Vagina (tissue), 2 donors: ENCODE measurements around the gene B4GALNT1.

Experiments
- POLR2A ChIP-seq, 2 donors: fragments of 450-650 bp; IDR thresholded peaks; one replicate each; pipeline ENCODE4 v1.6.1; 2017; ENCODE audit warnings: antibody characterized with exemption in 2 of 2, mild to moderate bottlenecking in 2 of 2, moderate library complexity in 2 of 2
- POLR2AphosphoS5 ChIP-seq, 2 donors: sonication (generic); formaldehyde crosslinking; IDR thresholded peaks; one replicate each; pipeline ENCODE4 v1.9.0; 2017; ENCODE audit warnings: antibody characterized with exemption in 2 of 2, mild to moderate bottlenecking in 2 of 2, low read depth in 1 of 2; ENCODE audit not compliant: insufficient read depth in 1 of 2
- TF ChIP-seq, protein P1 (sequence below), 3 experiments: fragments of 450-650 bp in 2 of 3; fragments of 200-600 bp in 1 of 3; sonication (generic) in 1 of 3; IDR thresholded peaks; one replicate each; pipeline ENCODE4 v1.5.1; 2017 to 2019; ENCODE audit warnings: antibody characterized with exemption in 3 of 3, mild to moderate bottlenecking in 2 of 3, moderate library complexity in 2 of 3

DNA sequence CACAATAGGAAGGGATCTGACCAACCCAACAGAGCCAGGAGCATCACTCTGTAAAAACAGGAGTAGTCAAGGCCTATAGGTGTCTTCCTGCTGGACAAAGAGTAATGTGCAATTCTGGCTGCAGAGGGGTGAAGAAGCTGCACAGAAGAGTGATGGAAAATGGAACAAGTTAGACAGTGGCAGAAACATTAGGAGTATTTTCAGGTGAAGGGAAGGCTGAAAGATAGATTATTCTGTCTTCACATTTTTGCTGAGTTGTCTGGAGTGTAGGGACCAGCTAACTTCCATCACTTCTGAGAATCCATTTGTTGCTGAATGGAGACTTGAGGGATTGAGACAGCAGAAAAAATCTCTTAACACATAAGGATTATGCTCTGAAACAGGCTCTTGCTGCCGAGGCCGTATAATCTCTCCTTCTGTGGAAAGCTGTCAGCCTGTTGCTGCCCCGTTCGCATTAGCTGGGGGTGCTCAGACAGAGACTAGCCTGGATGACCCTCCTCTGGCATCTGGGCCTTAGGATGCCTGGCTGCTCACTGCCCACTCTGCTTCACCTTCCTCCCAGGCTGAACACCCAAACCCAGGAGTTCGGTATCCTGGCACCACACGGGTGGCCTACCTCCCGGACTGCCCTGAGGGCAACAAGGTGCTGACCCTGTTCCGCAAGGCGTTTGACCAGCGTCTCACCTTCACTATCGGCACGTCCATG is 24.9 kb downstream of the B4GALNT1 start:
- TF ChIP-seq, protein P1, sequence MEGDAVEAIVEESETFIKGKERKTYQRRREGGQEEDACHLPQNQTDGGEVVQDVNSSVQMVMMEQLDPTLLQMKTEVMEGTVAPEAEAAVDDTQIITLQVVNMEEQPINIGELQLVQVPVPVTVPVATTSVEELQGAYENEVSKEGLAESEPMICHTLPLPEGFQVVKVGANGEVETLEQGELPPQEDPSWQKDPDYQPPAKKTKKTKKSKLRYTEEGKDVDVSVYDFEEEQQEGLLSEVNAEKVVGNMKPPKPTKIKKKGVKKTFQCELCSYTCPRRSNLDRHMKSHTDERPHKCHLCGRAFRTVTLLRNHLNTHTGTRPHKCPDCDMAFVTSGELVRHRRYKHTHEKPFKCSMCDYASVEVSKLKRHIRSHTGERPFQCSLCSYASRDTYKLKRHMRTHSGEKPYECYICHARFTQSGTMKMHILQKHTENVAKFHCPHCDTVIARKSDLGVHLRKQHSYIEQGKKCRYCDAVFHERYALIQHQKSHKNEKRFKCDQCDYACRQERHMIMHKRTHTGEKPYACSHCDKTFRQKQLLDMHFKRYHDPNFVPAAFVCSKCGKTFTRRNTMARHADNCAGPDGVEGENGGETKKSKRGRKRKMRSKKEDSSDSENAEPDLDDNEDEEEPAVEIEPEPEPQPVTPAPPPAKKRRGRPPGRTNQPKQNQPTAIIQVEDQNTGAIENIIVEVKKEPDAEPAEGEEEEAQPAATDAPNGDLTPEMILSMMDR (IDR thresholded peaks at IDR 0.05): no peak
- TF ChIP-seq POLR2A (IDR thresholded peaks at IDR 0.05): no peak
- TF ChIP-seq POLR2AphosphoS5 (IDR thresholded peaks at IDR 0.05; ENCODE audit: insufficient read depth in 1 of 2, low read depth in 1 of 2): no peak
